Osteocyte (in vitro differentiated cells): Measurements from ENCODE around the gene SLC16A12. TPM values are rescaled to one million over a fixed set of nuclear protein-coding genes. Genes with fewer than 3 reads are reported as not detected.

Experiments used
- DNase-seq: peaks from one replicate; pipeline ENCODE4 v3.0.0; 2021; ENCODE audit warnings: mixed read lengths; ENCODE audit not compliant: unreplicated experiment; ENCODE audit errors: extremely low spot score
- H3K27ac Mint-ChIP-seq: one replicate; pipeline ENCODE4 v1.8.0; 2021; ENCODE audit warnings: mild to moderate bottlenecking, mixed read lengths; ENCODE audit not compliant: unreplicated experiment
- H3K27me3 Mint-ChIP-seq: one replicate; pipeline ENCODE4 v1.8.0; 2021; ENCODE audit warnings: mixed read lengths; ENCODE audit not compliant: unreplicated experiment
- H3K36me3 Mint-ChIP-seq: one replicate; pipeline ENCODE4 v1.8.0; 2021; ENCODE audit warnings: mixed read lengths; ENCODE audit not compliant: unreplicated experiment
- H3K4me1 Mint-ChIP-seq: one replicate; pipeline ENCODE4 v1.8.0; 2021; ENCODE audit warnings: mixed read lengths; ENCODE audit not compliant: unreplicated experiment
- H3K4me3 Mint-ChIP-seq: one replicate; pipeline ENCODE4 v1.8.0; 2021; ENCODE audit warnings: mild to moderate bottlenecking, moderate library complexity, mixed read lengths; ENCODE audit not compliant: unreplicated experiment
- H3K9me3 Mint-ChIP-seq: one replicate; pipeline ENCODE4 v1.8.0; 2021; ENCODE audit warnings: mixed read lengths; ENCODE audit not compliant: unreplicated experiment
- total RNA-seq: library from RNA; stranded (reverse); gene quantifications from 2 replicates; pipeline ENCODE4 v1.2.1, GENCODE V29; 2021
- TF ChIP-seq, protein P1 (sequence below): fragments of 200-600 bp; sonication (generic); IDR thresholded peaks from 2 replicates; pipeline ENCODE4 v1.5.0; 2021; ENCODE audit warnings: antibody characterized with exemption, mild to moderate bottlenecking, moderate library complexity

SLC16A12 gene
- total RNA-seq, 1 donor from 2014 or later: 8.4 TPM

DNA sequence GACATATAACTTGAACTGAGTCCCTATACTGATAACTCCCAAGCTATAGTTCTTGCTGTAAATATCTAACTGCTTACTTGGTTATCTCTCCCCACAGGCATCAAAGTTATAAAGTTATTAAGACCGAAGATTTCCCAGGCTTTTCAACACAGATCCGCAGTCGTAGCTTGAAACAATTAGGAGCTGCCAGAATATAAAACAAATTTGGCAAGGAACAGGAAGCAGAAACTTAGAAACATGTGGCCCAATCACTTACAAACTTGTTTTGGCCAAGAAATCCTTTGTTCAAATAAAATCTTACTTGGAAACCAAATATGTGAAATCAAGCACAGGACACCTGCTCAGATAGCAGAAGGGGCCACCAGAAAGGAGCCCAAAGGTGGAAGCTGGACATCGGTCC is 9.0 kb downstream of the SLC16A12 start:
- no peaks in the 10 kb centered on the region for H3K27me3 Mint-ChIP-seq
- peaks cover 12% of the 10 kb centered on the region for H3K4me1 Mint-ChIP-seq
- DNase-seq: no peak
- no peaks in the 10 kb centered on the region for H3K9me3 Mint-ChIP-seq
- H3K27ac Mint-ChIP-seq: no peak overlapping the region
- H3K36me3 Mint-ChIP-seq: no peaks in the 10 kb centered on the region
- H3K4me3 Mint-ChIP-seq: no peak overlapping the region
- TF ChIP-seq, protein P1, sequence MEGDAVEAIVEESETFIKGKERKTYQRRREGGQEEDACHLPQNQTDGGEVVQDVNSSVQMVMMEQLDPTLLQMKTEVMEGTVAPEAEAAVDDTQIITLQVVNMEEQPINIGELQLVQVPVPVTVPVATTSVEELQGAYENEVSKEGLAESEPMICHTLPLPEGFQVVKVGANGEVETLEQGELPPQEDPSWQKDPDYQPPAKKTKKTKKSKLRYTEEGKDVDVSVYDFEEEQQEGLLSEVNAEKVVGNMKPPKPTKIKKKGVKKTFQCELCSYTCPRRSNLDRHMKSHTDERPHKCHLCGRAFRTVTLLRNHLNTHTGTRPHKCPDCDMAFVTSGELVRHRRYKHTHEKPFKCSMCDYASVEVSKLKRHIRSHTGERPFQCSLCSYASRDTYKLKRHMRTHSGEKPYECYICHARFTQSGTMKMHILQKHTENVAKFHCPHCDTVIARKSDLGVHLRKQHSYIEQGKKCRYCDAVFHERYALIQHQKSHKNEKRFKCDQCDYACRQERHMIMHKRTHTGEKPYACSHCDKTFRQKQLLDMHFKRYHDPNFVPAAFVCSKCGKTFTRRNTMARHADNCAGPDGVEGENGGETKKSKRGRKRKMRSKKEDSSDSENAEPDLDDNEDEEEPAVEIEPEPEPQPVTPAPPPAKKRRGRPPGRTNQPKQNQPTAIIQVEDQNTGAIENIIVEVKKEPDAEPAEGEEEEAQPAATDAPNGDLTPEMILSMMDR: no peak

DNA sequence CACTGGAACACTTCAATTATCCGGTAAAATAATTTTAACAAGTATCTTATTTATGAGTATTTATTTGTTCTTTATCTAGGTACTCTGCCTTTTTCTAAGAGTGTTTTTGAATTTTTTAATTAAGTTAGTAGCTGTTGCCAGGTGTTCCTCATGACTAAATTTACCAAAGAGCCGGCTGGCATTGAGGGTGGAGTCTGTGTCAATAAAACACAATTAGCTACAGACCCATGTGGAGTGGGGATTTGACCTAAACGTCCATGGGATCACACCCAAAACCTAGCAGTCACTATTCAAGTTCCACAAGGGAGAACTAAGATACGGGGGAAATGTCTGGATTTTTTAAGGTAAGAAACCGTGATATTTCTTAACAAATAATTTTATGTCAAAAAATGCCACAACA is 9.8 kb downstream of the SLC16A12 start:
- H3K9me3 Mint-ChIP-seq: no peaks in the 10 kb centered on the region
- TF ChIP-seq, protein P1: no peak
- no peak overlapping the region for H3K27ac Mint-ChIP-seq
- peaks cover 12% of the 10 kb centered on the region for H3K4me1 Mint-ChIP-seq
- no peak overlapping the region for H3K4me3 Mint-ChIP-seq
- H3K36me3 Mint-ChIP-seq: no peaks in the 10 kb centered on the region
- DNase-seq: no peak
- no peaks in the 10 kb centered on the region for H3K27me3 Mint-ChIP-seq

DNA sequence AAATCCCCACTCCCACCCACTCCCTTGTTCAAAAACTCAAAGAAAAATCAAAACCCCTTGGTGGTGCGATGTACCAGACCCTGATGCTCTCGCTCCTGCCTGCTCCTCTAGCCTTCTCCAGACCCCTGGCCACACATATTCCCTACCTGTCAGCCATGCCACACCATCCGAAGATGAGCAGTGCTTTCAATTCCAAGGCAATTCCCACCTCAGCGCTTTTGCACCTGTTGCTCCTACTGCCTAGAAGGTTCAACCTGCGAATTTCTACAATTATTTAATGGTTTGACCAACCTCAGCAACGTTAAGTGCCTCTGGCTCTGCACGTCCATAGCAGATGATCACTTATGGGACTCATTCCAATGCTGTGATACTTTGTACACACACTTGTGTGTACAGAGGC is 11.1 kb downstream of the SLC16A12 start:
- Mint-ChIP-seq H3K4me1 (peaks cover 16% of the 10 kb centered on the region), H3K4me3 (no peak overlapping the region), H3K27ac (no peak overlapping the region), H3K9me3 (no peaks in the 10 kb centered on the region), H3K36me3 (no peaks in the 10 kb centered on the region), H3K27me3 (no peaks in the 10 kb centered on the region)
- TF ChIP-seq, protein P1: no peak
- DNase-seq: no peak

DNA sequence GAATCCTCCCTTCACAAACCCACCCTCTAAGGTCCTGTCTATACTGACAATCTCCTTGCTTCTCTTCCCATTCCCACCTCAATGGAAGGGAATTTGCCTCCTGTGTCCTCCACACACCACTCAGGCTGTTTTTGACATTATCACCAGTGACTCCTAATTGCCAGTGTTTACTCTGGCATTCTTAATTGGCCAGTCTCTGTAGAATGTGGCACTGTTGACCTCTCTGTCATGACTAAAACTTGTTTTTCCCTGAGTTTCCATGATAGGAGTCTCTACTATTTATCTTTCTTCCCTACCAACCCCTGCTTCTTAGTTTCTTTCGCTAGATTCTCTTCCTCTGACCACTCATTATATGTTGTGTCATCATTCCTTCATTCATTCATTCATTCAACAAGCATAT is 12.1 kb downstream of the SLC16A12 start:
- Mint-ChIP-seq H3K9me3 (no peaks in the 10 kb centered on the region), H3K27ac (no peak overlapping the region), H3K27me3 (no peaks in the 10 kb centered on the region), H3K4me3 (no peak overlapping the region), H3K4me1 (peaks cover 26% of the 10 kb centered on the region), H3K36me3 (no peaks in the 10 kb centered on the region)
- TF ChIP-seq, protein P1: no peak
- DNase-seq: no peak

DNA sequence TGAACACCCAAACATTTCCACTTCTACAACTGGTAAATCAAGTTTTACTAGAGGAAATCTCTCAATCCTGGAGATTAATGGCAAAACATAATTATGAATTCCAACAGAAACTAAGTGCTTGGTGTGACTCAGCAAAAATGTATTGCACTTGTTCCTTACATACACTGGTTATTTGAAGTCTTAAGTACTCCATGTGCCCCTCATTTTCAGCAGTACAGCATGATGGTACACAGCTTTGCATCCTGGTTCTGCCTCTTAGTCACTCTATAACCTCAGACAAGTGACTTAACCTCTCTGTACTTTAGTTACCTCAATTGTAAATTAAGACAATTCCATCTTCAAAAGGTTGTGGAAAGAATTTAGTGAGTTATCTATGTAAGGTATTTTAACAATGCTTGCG is 12.9 kb downstream of the SLC16A12 start:
- Mint-ChIP-seq H3K4me1 (peaks cover 34% of the 10 kb centered on the region), H3K36me3 (no peaks in the 10 kb centered on the region), H3K27ac (no peak overlapping the region), H3K4me3 (no peak overlapping the region), H3K27me3 (no peaks in the 10 kb centered on the region), H3K9me3 (no peaks in the 10 kb centered on the region)
- no peak for DNase-seq
- TF ChIP-seq, protein P1: no peak
